Stimulated activated CD8-positive, alpha-beta memory T cell treated with anti-CD3 and anti-CD28 coated beads, Interleukin-12 subunit alpha, Interleukin-12 subunit beta, amount 100 ng/mL, for 4 hours (primary cell): ENCODE results near the gene CDC42BPA.
"Not testable (repeated sequence)": the region's sequence is repeated elsewhere in the genome, so short reads cannot be mapped to it uniquely, and the experiment has no call there.

Experiments used
- DNase-seq: peaks from one replicate; pipeline ENCODE4 v3.0.0-alpha.2; 2020; ENCODE audit warnings: low read depth

CDC42BPA gene, protein sequence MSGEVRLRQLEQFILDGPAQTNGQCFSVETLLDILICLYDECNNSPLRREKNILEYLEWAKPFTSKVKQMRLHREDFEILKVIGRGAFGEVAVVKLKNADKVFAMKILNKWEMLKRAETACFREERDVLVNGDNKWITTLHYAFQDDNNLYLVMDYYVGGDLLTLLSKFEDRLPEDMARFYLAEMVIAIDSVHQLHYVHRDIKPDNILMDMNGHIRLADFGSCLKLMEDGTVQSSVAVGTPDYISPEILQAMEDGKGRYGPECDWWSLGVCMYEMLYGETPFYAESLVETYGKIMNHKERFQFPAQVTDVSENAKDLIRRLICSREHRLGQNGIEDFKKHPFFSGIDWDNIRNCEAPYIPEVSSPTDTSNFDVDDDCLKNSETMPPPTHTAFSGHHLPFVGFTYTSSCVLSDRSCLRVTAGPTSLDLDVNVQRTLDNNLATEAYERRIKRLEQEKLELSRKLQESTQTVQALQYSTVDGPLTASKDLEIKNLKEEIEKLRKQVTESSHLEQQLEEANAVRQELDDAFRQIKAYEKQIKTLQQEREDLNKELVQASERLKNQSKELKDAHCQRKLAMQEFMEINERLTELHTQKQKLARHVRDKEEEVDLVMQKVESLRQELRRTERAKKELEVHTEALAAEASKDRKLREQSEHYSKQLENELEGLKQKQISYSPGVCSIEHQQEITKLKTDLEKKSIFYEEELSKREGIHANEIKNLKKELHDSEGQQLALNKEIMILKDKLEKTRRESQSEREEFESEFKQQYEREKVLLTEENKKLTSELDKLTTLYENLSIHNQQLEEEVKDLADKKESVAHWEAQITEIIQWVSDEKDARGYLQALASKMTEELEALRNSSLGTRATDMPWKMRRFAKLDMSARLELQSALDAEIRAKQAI (N-terminal part only)

GRCh38 chr1:227318016-227318852, at the start of gene CDC42BPA:
Gene CDC42BPA, minus strand, starts transcription at chr1:227318492. Its CDS starts 1,310 bp downstream, at chr1:227317182.
- peak; percentile 1 for DNase-seq

GRCh38 chr1:227368009-227368408, 49.7 kb upstream of the CDC42BPA start:
- DNase-seq, result no peak

- DNase-seq, result no peak
Observed at GRCh38 chr1:227365473-227366431, 47.5 kb upstream of the CDC42BPA start.

DNA sequence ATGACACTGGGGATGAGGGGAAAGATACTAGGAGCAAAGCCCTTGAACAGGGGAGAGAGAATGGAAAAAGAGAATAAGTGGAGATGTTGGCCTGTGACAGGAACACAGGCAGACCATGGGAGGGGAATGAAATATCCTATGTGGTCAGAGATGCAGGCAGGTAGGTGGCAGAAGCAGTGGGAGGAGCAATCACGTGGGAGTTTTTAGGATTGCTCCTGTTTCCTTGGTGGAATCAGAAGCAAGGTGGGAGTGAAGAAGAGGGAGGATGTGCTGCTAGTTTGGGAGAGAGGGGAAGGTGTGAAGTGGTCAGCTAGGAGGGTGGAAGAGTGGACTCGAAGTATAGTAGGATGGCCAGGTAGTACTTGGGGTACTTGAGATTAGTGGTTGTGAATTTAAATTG, 46.4 kb upstream of the CDC42BPA start:
- DNase-seq, result no peak

DNA sequence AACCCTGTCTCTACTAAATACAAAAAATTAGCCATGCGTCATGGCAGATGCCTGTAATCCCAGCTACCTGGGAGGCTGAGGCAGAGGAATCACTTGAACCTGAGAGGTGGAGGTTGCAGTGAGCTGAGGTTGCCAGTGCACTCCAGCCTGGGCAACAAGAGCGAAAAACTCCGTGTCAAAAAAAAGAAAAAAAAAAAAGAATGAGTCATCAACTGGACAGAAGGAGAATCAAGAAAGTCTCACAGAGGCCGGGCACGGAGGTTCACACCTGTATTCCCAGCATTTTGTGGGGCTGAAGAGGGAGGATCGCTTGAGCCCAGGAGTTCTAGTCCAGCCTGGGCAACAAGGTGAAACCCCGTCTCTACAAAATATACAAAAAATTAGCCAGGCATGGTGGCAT, 45.5 kb upstream of the CDC42BPA start:
- DNase-seq, result no peak

- DNase-seq, result no peak
Observed at GRCh38 chr1:227362039-227362438, 43.7 kb upstream of the CDC42BPA start.

DNA sequence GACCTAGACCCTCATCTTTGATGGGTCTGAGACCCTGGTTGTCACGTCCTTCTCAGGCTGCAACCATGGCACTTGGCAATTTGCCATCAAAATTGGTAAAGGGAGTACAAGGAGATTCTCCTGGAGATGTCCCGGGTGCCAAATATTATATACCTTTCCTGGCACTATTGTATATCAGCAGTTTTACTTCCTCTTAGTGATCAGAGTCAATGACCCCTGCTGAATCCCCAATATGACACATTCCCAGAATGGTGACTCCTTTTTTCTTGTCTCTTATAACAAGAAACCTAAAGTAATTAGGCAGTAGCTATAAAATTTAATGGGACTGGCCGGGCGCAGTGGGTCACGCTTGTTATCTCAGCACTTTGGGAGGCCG, 39.6 kb upstream of the CDC42BPA start:
- DNase-seq, result no peak

DNA sequence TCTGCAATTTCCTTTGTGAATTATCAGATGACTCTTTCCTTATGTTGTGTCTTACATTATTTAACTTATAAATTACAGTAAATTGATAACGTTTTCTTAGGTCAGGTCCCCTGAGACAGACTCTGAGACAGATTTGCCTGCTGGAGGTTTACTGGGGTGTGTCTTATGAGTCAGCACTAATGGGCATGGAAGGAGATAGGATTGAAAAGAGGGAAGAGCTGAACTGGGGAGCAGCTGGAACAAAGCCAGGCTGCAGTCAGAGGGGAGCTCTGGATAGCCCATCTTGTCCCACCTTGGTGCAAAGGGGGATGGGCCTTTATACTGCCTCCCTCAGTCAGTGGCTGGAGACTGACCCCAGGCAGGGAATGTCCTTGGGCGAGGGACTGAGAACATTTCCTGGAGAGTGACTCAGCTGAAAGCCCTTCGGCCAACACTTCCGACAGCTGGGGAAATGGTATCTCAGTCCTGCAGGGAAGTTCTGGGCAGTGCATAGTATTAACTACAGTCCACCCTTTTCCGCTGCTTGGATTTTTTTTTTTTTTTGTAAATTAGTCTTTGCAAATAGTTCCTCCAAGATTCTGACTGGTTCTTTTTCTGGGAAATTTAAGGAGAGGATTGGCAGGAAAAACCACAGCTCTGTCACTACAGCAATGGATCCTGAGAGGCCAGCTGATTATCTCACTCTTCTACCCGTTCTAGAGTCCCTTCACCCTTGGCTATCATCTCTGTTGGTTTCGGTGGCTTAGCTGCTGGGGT, 39.1 kb upstream of the CDC42BPA start:
- no peak for DNase-seq

GRCh38 chr1:227356620-227357146, 38.4 kb upstream of the CDC42BPA start:
- no peak for DNase-seq

DNA sequence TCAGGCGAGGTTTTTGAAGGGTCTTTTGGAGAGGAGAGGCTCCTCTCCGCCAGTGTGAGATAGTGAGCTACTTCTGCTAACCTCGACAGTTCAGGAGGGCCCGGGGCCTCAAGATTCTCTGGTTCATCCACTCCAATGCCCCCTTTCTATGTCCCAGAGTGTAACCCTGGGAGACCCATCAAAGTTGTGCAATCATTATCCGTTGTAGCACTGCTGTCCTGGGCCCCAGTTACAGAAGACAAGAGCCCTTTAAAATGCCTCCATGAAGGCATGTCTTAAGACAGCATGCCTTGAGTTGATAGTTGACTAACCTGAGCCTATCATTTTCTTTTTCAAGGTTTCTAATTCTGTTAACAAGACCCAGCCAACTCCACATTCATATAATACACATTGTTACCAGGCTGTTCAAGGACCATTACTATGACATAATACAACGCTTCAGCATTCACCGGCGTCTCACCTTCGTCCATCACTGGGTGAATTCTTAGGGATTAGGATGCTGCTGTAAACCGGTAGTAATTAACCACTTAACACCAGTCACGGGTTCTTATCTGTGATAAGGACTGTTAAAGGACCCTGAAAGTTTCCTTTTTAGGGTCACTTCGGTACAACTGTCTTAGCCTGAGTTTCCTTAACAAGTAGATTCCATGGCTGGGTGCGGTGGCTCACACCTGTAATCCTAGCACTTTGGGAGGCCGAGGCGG, 37.4 kb upstream of the CDC42BPA start:
- DNase-seq, result no peak

GRCh38 chr1:227353186-227353585, 34.9 kb upstream of the CDC42BPA start:
- DNase-seq, result no peak

GRCh38 chr1:227352164-227352563, 33.9 kb upstream of the CDC42BPA start:
- not testable (repeated sequence) for DNase-seq

- no peak for DNase-seq
Observed at GRCh38 chr1:227351443-227351842, 33.2 kb upstream of the CDC42BPA start.

DNA sequence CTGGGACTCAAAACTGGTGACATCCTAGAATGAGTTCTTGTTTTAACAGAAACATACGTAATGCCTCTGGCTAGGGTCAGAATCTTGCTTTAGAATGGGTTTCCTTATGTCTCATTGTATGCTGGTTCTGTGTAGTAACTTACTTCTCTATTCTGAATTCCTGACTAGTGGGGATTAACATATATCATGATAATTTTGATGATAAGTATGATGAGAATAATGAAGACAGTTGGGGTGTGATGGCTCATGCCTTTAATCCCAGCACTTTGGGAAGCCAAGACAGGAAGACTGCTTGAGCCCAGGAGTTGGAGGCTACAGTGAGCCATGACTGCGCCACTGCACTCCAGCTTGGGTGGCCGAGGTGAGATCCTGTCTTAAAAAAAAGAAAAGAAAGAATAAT, 31.7 kb upstream of the CDC42BPA start:
- DNase-seq, result no peak

DNA sequence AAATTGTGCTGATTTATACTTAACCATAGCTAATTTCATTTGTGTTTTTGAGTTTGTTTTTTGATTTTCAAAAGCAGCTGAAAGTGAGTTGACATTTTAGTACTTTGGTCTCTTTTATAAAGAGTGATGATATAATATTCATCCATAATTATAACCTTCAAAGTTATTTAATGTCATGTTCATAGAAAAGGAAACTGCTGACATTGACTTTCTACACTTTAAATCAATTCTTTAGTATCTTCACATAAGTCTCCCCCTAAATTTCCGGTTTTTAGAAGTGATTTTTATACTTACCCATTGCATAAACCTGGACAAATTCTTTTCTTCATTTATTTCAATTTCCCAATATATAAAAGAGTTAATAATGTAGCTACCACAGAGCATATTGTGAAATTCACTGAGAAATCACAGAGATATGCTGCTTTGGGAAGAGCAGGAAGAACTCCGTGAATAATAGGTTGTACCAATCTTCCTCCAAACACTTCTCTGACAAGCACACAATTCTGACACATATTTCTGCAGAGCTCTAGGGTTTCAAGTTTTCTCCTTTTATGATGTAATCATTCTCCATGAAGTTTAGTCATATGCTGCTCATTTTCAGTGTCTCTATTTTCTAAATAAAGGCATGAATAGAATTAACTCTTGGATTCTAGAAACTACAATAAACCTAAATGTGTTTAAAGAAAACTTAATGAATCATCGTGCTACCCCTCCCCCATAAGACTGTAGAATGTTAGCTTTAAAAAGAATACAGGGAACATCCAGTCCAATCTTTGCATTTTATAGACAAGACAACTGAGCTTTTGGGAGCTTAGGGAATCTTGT, 25.6 kb upstream of the CDC42BPA start:
- no peak for DNase-seq

DNA sequence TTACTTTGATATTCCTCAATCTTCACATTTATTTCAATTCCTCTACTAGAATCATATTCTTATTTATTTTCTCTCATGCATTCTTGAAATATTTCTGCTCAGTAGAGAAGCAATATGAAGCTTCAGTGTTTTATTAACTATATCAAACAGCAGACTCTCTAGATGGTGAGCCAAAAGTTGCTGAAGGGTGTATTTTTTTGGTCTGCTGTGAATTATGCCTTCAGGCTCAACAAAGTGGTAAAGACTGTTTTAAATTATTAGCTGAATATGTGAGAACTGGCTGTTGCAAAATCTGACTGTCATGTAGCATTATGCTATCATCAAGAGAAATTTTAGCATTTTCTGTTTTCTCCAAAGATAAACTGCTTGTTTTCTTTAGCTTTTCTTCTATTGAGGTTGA, 24.9 kb upstream of the CDC42BPA start:
- no peak for DNase-seq

DNA sequence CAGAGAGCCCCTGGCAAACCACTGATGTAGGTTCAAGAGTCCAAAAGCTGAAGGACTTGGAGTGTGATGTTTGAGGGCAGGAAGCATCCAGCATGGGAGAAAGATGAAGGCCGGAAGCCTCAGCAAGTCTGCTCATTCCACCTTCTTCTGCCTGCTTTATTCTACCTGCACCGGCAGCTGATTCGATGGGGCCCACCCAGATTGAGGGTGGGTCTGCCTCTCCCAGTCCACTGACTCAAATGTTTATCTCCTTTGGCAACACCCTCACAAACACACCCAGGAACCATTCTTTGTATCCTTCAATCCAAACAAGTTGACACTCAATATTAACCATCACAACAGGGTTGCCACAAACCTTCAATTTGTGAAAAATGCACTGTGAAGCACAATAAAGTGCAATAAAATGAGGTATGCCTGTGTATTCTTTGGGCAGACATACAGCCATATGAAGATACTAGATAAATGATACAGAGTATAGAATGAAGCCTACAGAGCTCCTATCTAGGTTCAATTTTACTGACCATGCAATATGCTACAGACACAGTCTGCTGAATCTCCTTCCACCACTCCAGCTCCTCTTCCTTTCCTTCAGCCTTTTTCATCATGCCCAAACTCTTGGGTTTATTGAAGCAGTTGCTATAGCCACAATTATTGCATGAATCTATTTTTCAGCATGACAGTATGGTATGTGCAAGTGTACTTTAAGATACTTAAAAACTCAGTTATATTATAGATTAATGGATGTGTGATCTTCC, 24.0 kb upstream of the CDC42BPA start:
- no peak for DNase-seq

DNA sequence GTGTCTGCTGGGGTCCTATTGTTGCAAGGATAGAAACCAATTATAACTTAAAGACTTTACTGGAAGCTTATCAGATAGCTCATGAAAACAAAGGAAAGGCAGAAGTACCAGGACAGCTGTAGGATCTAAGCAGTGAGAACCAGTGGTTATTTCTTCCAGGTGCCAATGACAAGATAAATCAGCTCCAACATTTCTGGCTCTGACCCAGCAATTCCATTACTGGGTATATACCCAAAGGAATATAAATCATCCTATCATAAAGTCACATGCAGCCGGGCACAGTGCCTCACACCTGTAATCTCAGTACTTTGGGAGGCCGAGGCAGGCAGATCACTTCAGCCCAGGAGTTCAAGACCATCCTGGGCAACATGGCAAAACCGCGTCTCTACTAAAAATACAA, 17.8 kb upstream of the CDC42BPA start:
- DNase-seq, result not testable (repeated sequence)
